IMR-90 (cell line): ENCODE measurements around the gene PTPN3. TPM values are rescaled to one million over a fixed set of nuclear protein-coding genes. Genes with fewer than 3 reads are reported as not detected.
A peak's percentile ranks its signal among the peaks of the same experiment; 100 is the strongest.

Experiments used
- ATAC-seq: fragments of 200-7000 bp; cut with Tn5 transposase; 2 replicates; pipeline ENCODE4 v1.9.1; 2020; ENCODE audit warnings: low read depth, mild to moderate bottlenecking, moderate library complexity
- BruUV-seq: library from RNA; stranded (reverse); fragments of 400-500 nt; replicated peaks from 2 replicates; lab custom pipeline; 2021; lab: Mats Ljungman, UMichigan
- CTCF ChIA-PET: fragments of 300-600 bp; formaldehyde crosslinking; extraction: SDS; loops from one replicate; lab custom pipeline; 2021; ENCODE audit warnings: antibody characterized with exemption; lab: Yijun Ruan, JAX
- POLR2A ChIA-PET: fragments of 300-600 bp; sonication (Branson Sonifier 250); formaldehyde crosslinking; loops from one replicate; lab custom pipeline; 2022; ENCODE audit warnings: antibody characterized with exemption; ENCODE audit not compliant: unreplicated experiment; lab: Charles Lee
- DNase-seq: peaks from one replicate; pipeline ENCODE4 v3.0.0; 2013
- H2AFZ ChIP-seq: replicated peaks from 2 replicates; pipeline ENCODE3; 2013; ENCODE audit warnings: low read length, mild to moderate bottlenecking; ENCODE audit not compliant: poor library complexity
- H2AK5ac ChIP-seq: 2 replicates; pipeline ENCODE4 v1.6.1; 2013; ENCODE audit warnings: low read depth, low read length, inconsistent platforms
- H2AK9ac ChIP-seq: replicated peaks from 2 replicates; pipeline ENCODE3; 2013; ENCODE audit warnings: mild to moderate bottlenecking, low read depth, low read length, moderate library complexity; ENCODE audit not compliant: poor library complexity
- H2BK120ac ChIP-seq: 2 replicates; pipeline ENCODE4 v1.6.1; 2013; ENCODE audit warnings: low read depth, low read length, inconsistent platforms
- H2BK15ac ChIP-seq: 3 replicates; pipeline ENCODE4 v1.6.1; 2013; ENCODE audit warnings: low read depth, low read length, inconsistent platforms
- H2BK20ac ChIP-seq: 2 replicates; pipeline ENCODE4 v1.6.1; 2013; ENCODE audit warnings: low read depth, mild to moderate bottlenecking, inconsistent platforms, low read length, moderate library complexity
- H2BK5ac ChIP-seq: 2 replicates; pipeline ENCODE4 v1.6.1; 2013; ENCODE audit warnings: mild to moderate bottlenecking, low read depth, low read length, inconsistent platforms; ENCODE audit not compliant: poor library complexity, severe bottlenecking
- H3K14ac ChIP-seq: replicated peaks from 2 replicates; pipeline ENCODE4 v1.6.1; 2013; ENCODE audit warnings: low read depth, low read length, inconsistent platforms
- H3K18ac ChIP-seq: 2 replicates; pipeline ENCODE4 v1.6.1; 2013; ENCODE audit warnings: low read depth, low read length, control low read depth
- H3K23ac ChIP-seq: 2 replicates; pipeline ENCODE4 v1.6.1; 2013; ENCODE audit warnings: low read depth, low read length, inconsistent platforms
- H3K27ac ChIP-seq: 2 replicates; pipeline ENCODE4 v1.5.1; 2013; ENCODE audit warnings: mild to moderate bottlenecking, control low read depth, low read length; ENCODE audit not compliant: insufficient read depth
- H3K27me3 ChIP-seq: 2 replicates; pipeline ENCODE4 v1.6.1; 2013; ENCODE audit warnings: low read length; ENCODE audit not compliant: control insufficient read depth, insufficient read depth
- H3K36me3 ChIP-seq: 2 replicates; pipeline ENCODE4 v1.6.1; 2013; ENCODE audit warnings: low read length, mixed read lengths; ENCODE audit not compliant: control insufficient read depth, insufficient read depth
- H3K4ac ChIP-seq: 2 replicates; pipeline ENCODE4 v1.6.1; 2013; ENCODE audit warnings: low read depth, low read length, inconsistent platforms
- H3K4me1 ChIP-seq: 2 replicates; pipeline ENCODE4 v1.6.1; 2013; ENCODE audit warnings: low read length, mixed read lengths; ENCODE audit not compliant: control insufficient read depth, insufficient read depth
- H3K4me2 ChIP-seq: 2 replicates; pipeline ENCODE4 v1.6.1; 2013; ENCODE audit warnings: low read depth, mild to moderate bottlenecking, control low read depth, low read length, moderate library complexity
- H3K4me3 ChIP-seq: 2 replicates; pipeline ENCODE4 v1.5.1; 2013; ENCODE audit warnings: low read depth, mild to moderate bottlenecking, control low read depth, low read length, moderate library complexity; ENCODE audit not compliant: insufficient read depth
- H3K56ac ChIP-seq: 2 replicates; pipeline ENCODE4 v1.6.1; 2013; ENCODE audit warnings: low read length, inconsistent platforms; ENCODE audit not compliant: insufficient read depth; ENCODE audit errors: extremely low read depth
- H3K79me1 ChIP-seq, 2 experiments: 2 replicates each; pipeline ENCODE4 v1.6.1; 2013; ENCODE audit warnings: low read length in 2 of 2, inconsistent platforms in 1 of 2, low read depth in 1 of 2
- H3K9ac ChIP-seq: 2 replicates; pipeline ENCODE4 v1.6.1; 2013; ENCODE audit warnings: low read depth, low read length, control low read depth
- H3K9me1 ChIP-seq: 2 replicates; pipeline ENCODE4 v1.6.1; 2013; ENCODE audit warnings: low read length, inconsistent platforms; ENCODE audit not compliant: insufficient read depth
- H3K9me3 ChIP-seq: 2 replicates; pipeline ENCODE4 v1.6.1; 2013; ENCODE audit warnings: low read length; ENCODE audit not compliant: control insufficient read depth, insufficient read depth
- H4K20me1 ChIP-seq: 2 replicates; pipeline ENCODE4 v1.6.1; 2013; ENCODE audit warnings: low read length, inconsistent platforms; ENCODE audit not compliant: insufficient read depth
- H4K5ac ChIP-seq: 2 replicates; pipeline ENCODE4 v1.6.1; 2013; ENCODE audit warnings: mild to moderate bottlenecking, low read depth, low read length, control low read depth
- H4K8ac ChIP-seq, 2 experiments: 2 replicates each; pipeline ENCODE4 v1.6.1; 2013; ENCODE audit warnings: low read depth in 2 of 2, low read length in 2 of 2, control low read depth in 1 of 2, inconsistent platforms in 1 of 2
- H4K91ac ChIP-seq: 2 replicates; pipeline ENCODE4 v1.6.1; 2013; ENCODE audit warnings: low read depth, low read length, inconsistent platforms; ENCODE audit not compliant: insufficient read depth
- CHD1 ChIP-seq: IDR thresholded peaks from 2 replicates; pipeline ENCODE4 v1.6.1; 2012; ENCODE audit warnings: low read depth, low read length, improper control_type of control experiment
- MAFK ChIP-seq: IDR thresholded peaks from 2 replicates; pipeline ENCODE4 v1.6.1; 2012; ENCODE audit warnings: low read depth, low read length, improper control_type of control experiment
- WGBS, 2 experiments: methylation state at CpG; one replicate each; pipeline versions ENCODE4 v1.1.5 to v1.1.7; 2013; ENCODE audit warnings: missing lambda C conversion rate in 2 of 2; ENCODE audit not compliant: insufficient read length in 1 of 2; ENCODE audit errors: extremely low coverage in 2 of 2; 5-methylcytosine and 5-hydroxymethylcytosine counted together
- dilution Hi-C: fragments of 300-500 bp; cut with HindIII; formaldehyde crosslinking; loops from one replicate; pipeline ENCODE4 v1.14.3; 2018; ENCODE audit warnings: low sequenced_read_pairs; ENCODE audit not compliant: unreplicated experiment
- in situ Hi-C: fragments of 300-500 bp; cut with MboI; formaldehyde crosslinking; loops from 3 replicates; pipeline ENCODE4 v1.14.3; 2019; ENCODE audit warnings: low sequenced_read_pairs, inconsistent platforms, mixed read lengths
- intact Hi-C: fragments of 100-400 bp; cut with micrococcal nuclease; formaldehyde crosslinking; loops from 2 replicates; pipeline ENCODE4 v1.10.0; 2022
- polyA plus RNA-seq, 3 experiments: library from polyadenylated mRNA; depleted of rRNA; stranded (reverse); fragments of >200 nt; gene quantifications; 2 replicates each; pipeline ENCODE4 v1.2.3, GENCODE V29; 2012; ENCODE audit warnings: low replicate concordance in 1 of 3
- total RNA-seq: library from RNA; depleted of rRNA; stranded (reverse); fragments of >200 nt; gene quantifications from 2 replicates; pipeline ENCODE4 v1.2.3, GENCODE V29; 2012

The PTPN3 gene
- total and polyA plus RNA-seq, 2 of the 4 experiments (the other 2 are of a cell fraction) = 0.72 to 0.89 TPM

GRCh38 chr9:109497226-109498153 is 617 bp downstream of the PTPN3 start:
- Histone ChIP-seq H3K79me1 (no peaks in the 10 kb centered on the region; a peak in 1 of 4 replicates), H2AK9ac (no peak overlapping the region), H3K56ac (no peak overlapping the region), H3K27ac (no peak overlapping the region; the same call in 1 of the 2 replicates), H3K23ac (no peak overlapping the region), H3K9me1 (peaks cover 4% of the 10 kb centered on the region; the same call in 1 of the 2 replicates), H3K36me3 (no peaks in the 10 kb centered on the region), H3K27me3 (peaks cover 63% of the 10 kb centered on the region), H4K8ac (no peak overlapping the region), H2AK5ac (no peak overlapping the region), H2BK20ac (no peak overlapping the region), H4K20me1 (no peaks in the 10 kb centered on the region), H4K5ac (no peak overlapping the region), H3K18ac (no peak overlapping the region), H3K9ac (peak overlapping the region; percentile 26; the same call in 1 of the 2 replicates), H2BK120ac (no peak overlapping the region), H2AFZ (peak overlapping the region; percentile 34), H3K14ac (no peak overlapping the region), H4K91ac (no peak overlapping the region), H2BK15ac (no peak overlapping the region), H3K9me3 (peaks cover 2% of the 10 kb centered on the region; the same call in 1 of the 2 replicates), H3K4me2 (peak overlapping the region; percentile 95), H3K4ac (no peak overlapping the region), H3K4me1 (no peaks in the 10 kb centered on the region), H3K4me3 (peak overlapping the region; percentile 64), H2BK5ac (no peak overlapping the region)
- dilution Hi-C loops (no loop called here), in situ Hi-C loops (no loop called here), intact Hi-C loops (no loop called here)
- CTCF ChIA-PET = no interaction called here
- 2% methylated on average over 38 of the region's 82 CpGs; no CpG with 5 or more reads in 1 of the 2 experiments for WGBS, 2 experiments
- POLR2A ChIA-PET = interaction anchor here (0.8 kb wide), 1 partner anchor 15 kb away, joined by 3 read pairs; no protein-coding TSS in a partner anchor
- DNase-seq = no peak
- peak; percentile 24; the same call in 1 of the 2 replicates for ATAC-seq
- no TSS peak for BruUV-seq
- TF ChIP-seq CHD1 (no peak), MAFK (no peak)
